K562 (cell line): ENCODE data around the gene PTPRB.

Experiments used
- CC2D1A ChIP-seq: fragments of 450-650 bp; IDR thresholded peaks from 2 replicates; pipeline ENCODE4 v1.6.1; 2017; ENCODE audit warnings: mild to moderate bottlenecking
- FOXJ3 ChIP-seq: sonication (generic); formaldehyde crosslinking; IDR thresholded peaks from 2 replicates; pipeline ENCODE4 v1.4.0; 2020; ENCODE audit warnings: mild to moderate bottlenecking, missing genetic modification reagents
- HDAC6 ChIP-seq: IDR thresholded peaks from 2 replicates; pipeline ENCODE4 v1.6.1; 2012; ENCODE audit warnings: low read depth, mild to moderate bottlenecking, control low read depth, inconsistent platforms, low read length, moderate library complexity
- KDM1A ChIP-seq, 2 experiments: fragments of 450-650 bp; IDR thresholded peaks; 2 replicates each; pipeline ENCODE4 v1.6.1; 2016; ENCODE audit warnings: mild to moderate bottlenecking in 2 of 2
- MEIS2 ChIP-seq: fragments of 450-650 bp; IDR thresholded peaks from 2 replicates; pipeline ENCODE4 v1.6.1; 2014; ENCODE audit warnings: mild to moderate bottlenecking; ENCODE audit not compliant: partially characterized antibody
- NR2C2 ChIP-seq, 2 experiments: fragments of 200-800 bp in 1 of 2; sonication (Bioruptor generic) in 1 of 2; sonication (generic) in 1 of 2; formaldehyde crosslinking in 1 of 2; IDR thresholded peaks; 2 replicates each; pipeline versions ENCODE4 v1.6.1 to v1.8.0; 2016 to 2022; ENCODE audit warnings: mild to moderate bottlenecking in 1 of 2, missing compliant biosample characterization in 1 of 2, missing genetic modification characterization in 1 of 2, missing genetic modification reagents in 1 of 2
- OTX1 ChIP-seq: fragments of 450-650 bp; formaldehyde crosslinking; IDR thresholded peaks from 2 replicates; pipeline ENCODE4 v1.4.0; 2022; ENCODE audit warnings: mild to moderate bottlenecking
- PCBP1 ChIP-seq: fragments of 200-400 bp; formaldehyde crosslinking; IDR thresholded peaks from 2 replicates; pipeline ENCODE4 v1.6.1; 2018; ENCODE audit warnings: mild to moderate bottlenecking, low read depth, low read length; ENCODE audit not compliant: poor library complexity, severe bottlenecking
- STAG1 ChIP-seq: sonication (generic); formaldehyde crosslinking; IDR thresholded peaks from 2 replicates; pipeline ENCODE4 v1.5.0; 2020; ENCODE audit warnings: missing genetic modification reagents, borderline replicate concordance
- TCF7L2 ChIP-seq: fragments of 150-350 bp; IDR thresholded peaks from 2 replicates; pipeline ENCODE4 v1.6.1; 2016; ENCODE audit warnings: low read depth, mild to moderate bottlenecking, low read length, moderate library complexity
- ZFP36 ChIP-seq: fragments of 150-350 bp; IDR thresholded peaks from 2 replicates; pipeline ENCODE4 v1.6.1; 2018; ENCODE audit warnings: low read length, low read depth; ENCODE audit not compliant: partially characterized antibody

DNA sequence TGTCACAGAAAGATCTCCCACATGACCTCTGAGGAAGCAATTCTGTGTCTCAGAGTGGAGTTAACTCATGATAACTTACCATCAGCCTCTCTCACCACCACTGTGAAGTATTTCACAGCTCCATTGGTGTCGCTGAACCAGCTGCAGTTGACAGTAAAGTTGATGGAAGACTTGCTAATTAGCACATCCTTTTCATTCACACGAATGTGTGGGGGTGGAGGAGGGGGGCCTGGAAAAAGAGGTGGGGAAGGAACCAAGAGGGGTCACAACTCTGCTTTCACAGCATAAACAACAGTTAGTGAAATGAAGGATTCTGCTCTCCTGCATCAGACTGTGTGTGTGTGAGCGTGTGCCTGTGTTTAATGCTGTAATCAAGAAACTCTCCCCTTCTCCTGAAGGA lies 82.1 kb downstream of the PTPRB start:
- no peak for TF ChIP-seq PCBP1
- no peak for TF ChIP-seq OTX1
- TF ChIP-seq ZFP36: no peak
- TF ChIP-seq CC2D1A: no peak
- TF ChIP-seq KDM1A (IDR thresholded peaks at IDR 0.05): no peak
- TF ChIP-seq NR2C2 (CRISPR knock-in tag; IDR thresholded peaks at IDR 0.05): no peak
- no peak for TF ChIP-seq NR2C2 (tag; IDR thresholded peaks at IDR 0.05)
- no peak for TF ChIP-seq FOXJ3 (CRISPR knock-in tag)
- no peak for TF ChIP-seq STAG1 (CRISPR knock-in tag)
- TF ChIP-seq MEIS2: no peak
- no peak for TF ChIP-seq HDAC6
- no peak for TF ChIP-seq TCF7L2
